Suprapubic skin (tissue), 4 donors: Measurements from ENCODE around the gene SRSF7. TPM values are rescaled to one million over a fixed set of nuclear protein-coding genes. Genes with fewer than 3 reads are reported as not detected.
A peak's percentile ranks its signal among the peaks of the same experiment; 100 is the strongest.

Experiments used
- DNase-seq, 2 donors: peaks; one replicate each; pipeline ENCODE4 v3.0.0-alpha.2; 2019; ENCODE audit warnings: low spot score in 2 of 2
- H3K27ac ChIP-seq: fragments of 200-600 bp; sonication (generic); one replicate; pipeline ENCODE4 v1.5.1; 2019
- H3K27me3 ChIP-seq: fragments of 200-600 bp; sonication (generic); one replicate; pipeline ENCODE4 v1.5.1; 2019
- H3K36me3 ChIP-seq: fragments of 200-600 bp; sonication (generic); one replicate; pipeline ENCODE4 v1.5.1; 2019
- H3K4me1 ChIP-seq: fragments of 200-600 bp; sonication (generic); one replicate; pipeline ENCODE4 v1.5.1; 2019
- H3K4me3 ChIP-seq: fragments of 200-600 bp; sonication (generic); one replicate; pipeline ENCODE4 v1.5.1; 2019; ENCODE audit warnings: mild to moderate bottlenecking
- H3K9me3 ChIP-seq: fragments of 200-600 bp; sonication (generic); one replicate; pipeline ENCODE4 v1.5.1; 2019
- CTCF ChIP-seq, 2 donors: fragments of 200-600 bp in 1 of 2; fragments of 450-650 bp in 1 of 2; sonication (generic) in 1 of 2; IDR thresholded peaks; one replicate each; pipeline ENCODE4 v1.5.1; 2016 to 2019; ENCODE audit warnings: antibody characterized with exemption in 2 of 2, mild to moderate bottlenecking in 1 of 2, moderate library complexity in 1 of 2
- EP300 ChIP-seq: sonication (generic); formaldehyde crosslinking; IDR thresholded peaks from one replicate; pipeline ENCODE4 v1.6.1; 2017; ENCODE audit warnings: antibody characterized with exemption
- POLR2A ChIP-seq, 2 donors: fragments of 450-650 bp; IDR thresholded peaks; one replicate each; pipeline ENCODE4 v1.6.1; 2017; ENCODE audit warnings: antibody characterized with exemption in 2 of 2, mild to moderate bottlenecking in 2 of 2, moderate library complexity in 2 of 2
- POLR2AphosphoS5 ChIP-seq, 3 donors: sonication (generic); formaldehyde crosslinking; IDR thresholded peaks; one replicate each; pipeline ENCODE4 v1.6.1; 2017; ENCODE audit warnings: antibody characterized with exemption in 3 of 3
- WGBS: methylation state at CpG from one replicate; pipeline ENCODE4 v1.1.5; 2018; 5-methylcytosine and 5-hydroxymethylcytosine counted together
- total RNA-seq, 4 donors: library from RNA; depleted of rRNA; stranded (reverse); fragments of >200 nt; gene quantifications; one replicate each; pipeline ENCODE4 v1.1.0, GENCODE V29; 2016

The SRSF7 gene
- total RNA-seq, 4 donors from 2014 or later = 90.4 to 144 (median 94.2) TPM

GRCh38 chr2:38783586-38783985 is 32.4 kb upstream of the SRSF7 start:
- H3K27ac ChIP-seq = no peak overlapping the region
- H3K4me1 ChIP-seq = peaks cover 6% of the 10 kb centered on the region
- DNase-seq = no peak
- no peak overlapping the region for H3K4me3 ChIP-seq
- TF ChIP-seq EP300 (no peak), POLR2AphosphoS5 (IDR thresholded peaks at IDR 0.05) (no peak), CTCF (IDR thresholded peaks at IDR 0.05) (no peak), POLR2A (IDR thresholded peaks at IDR 0.05) (no peak)
- no peaks in the 10 kb centered on the region for H3K27me3 ChIP-seq
- peaks cover 16% of the 10 kb centered on the region for H3K36me3 ChIP-seq
- H3K9me3 ChIP-seq = no peaks in the 10 kb centered on the region

GRCh38 chr2:38778687-38779082 is 27.5 kb upstream of the SRSF7 start:
- Histone ChIP-seq H3K36me3 (peaks cover 16% of the 10 kb centered on the region), H3K4me3 (peak overlapping the region; percentile 71), H3K27me3 (no peaks in the 10 kb centered on the region), H3K4me1 (peaks cover 9% of the 10 kb centered on the region), H3K9me3 (no peaks in the 10 kb centered on the region), H3K27ac (no peak overlapping the region)
- 16% methylated on average over 8 of the region's 8 CpGs for WGBS
- TF ChIP-seq EP300 (no peak), POLR2AphosphoS5 (IDR thresholded peaks at IDR 0.05) (no peak), CTCF (IDR thresholded peaks at IDR 0.05) (no peak), POLR2A (IDR thresholded peaks at IDR 0.05) (no peak)
- no peak for DNase-seq

- Histone ChIP-seq H3K27me3 (no peaks in the 10 kb centered on the region), H3K4me1 (peaks cover 9% of the 10 kb centered on the region), H3K9me3 (no peaks in the 10 kb centered on the region), H3K36me3 (peaks cover 9% of the 10 kb centered on the region), H3K4me3 (no peak overlapping the region), H3K27ac (no peak overlapping the region)
- DNase-seq = no peak
- TF ChIP-seq EP300 = no peak
- TF ChIP-seq POLR2A (IDR thresholded peaks at IDR 0.05) = no peak
- WGBS = 80% methylated on average over 13 of the region's 13 CpGs
Measured at GRCh38 chr2:38776531-38776930, 25.4 kb upstream of the SRSF7 start.

GRCh38 chr2:38775921-38776225 is 24.7 kb upstream of the SRSF7 start:
- H3K9me3 ChIP-seq = no peaks in the 10 kb centered on the region
- peaks cover 9% of the 10 kb centered on the region for H3K4me1 ChIP-seq
- no peak for DNase-seq
- no peak overlapping the region for H3K4me3 ChIP-seq
- H3K27ac ChIP-seq = no peak overlapping the region
- 79% methylated on average over 7 of the region's 7 CpGs for WGBS
- H3K36me3 ChIP-seq = peaks cover 2% of the 10 kb centered on the region
- TF ChIP-seq EP300 (no peak), POLR2AphosphoS5 (IDR thresholded peaks at IDR 0.05) (no peak), CTCF (IDR thresholded peaks at IDR 0.05) (no peak), POLR2A (IDR thresholded peaks at IDR 0.05) (no peak)
- no peaks in the 10 kb centered on the region for H3K27me3 ChIP-seq

- no peak for DNase-seq
- Histone ChIP-seq H3K4me1 (peaks cover 9% of the 10 kb centered on the region), H3K27ac (no peak overlapping the region), H3K9me3 (no peaks in the 10 kb centered on the region), H3K27me3 (no peaks in the 10 kb centered on the region), H3K4me3 (no peak overlapping the region), H3K36me3 (no peaks in the 10 kb centered on the region)
- no peak for TF ChIP-seq POLR2AphosphoS5 (IDR thresholded peaks at IDR 0.05)
- no peak for TF ChIP-seq CTCF (IDR thresholded peaks at IDR 0.05)
- TF ChIP-seq POLR2A (IDR thresholded peaks at IDR 0.05) = no peak
- TF ChIP-seq EP300 = no peak
- 86% methylated on average over 17 of the region's 17 CpGs for WGBS
Measured at GRCh38 chr2:38775097-38775920, 24.1 kb upstream of the SRSF7 start.
